ENCODE measurements around the gene FMN1. TPM values are rescaled to one million over a fixed set of nuclear protein-coding genes. Genes with fewer than 3 reads are reported as not detected.

The FMN1 gene
- polyA plus RNA-seq, 3 donors = 0.55 to 1.1 (median 1.0) TPM

- 82 to 85% (median 85%) methylated on average over 2 of the region's 2 CpGs for WGBS, 3 donors
- no peak overlapping the region for H3K27ac ChIP-seq (ENCODE audit: low read depth, low read length)
These were observed 148.2 kb downstream of the FMN1 start for GRCh38 chr15:33046329-33046728.

- no peak overlapping the region for H3K27ac ChIP-seq (ENCODE audit: low read depth, low read length)
- 74 to 79% (median 78%) methylated on average over 8 of the region's 8 CpGs for WGBS, 3 donors
These were observed 149.3 kb downstream of the FMN1 start for GRCh38 chr15:33045066-33045810.

GRCh38 chr15:33044598-33044997 is 149.9 kb downstream of the FMN1 start:
- 43 to 86% (median 49%) methylated on average over 1 of the region's 1 CpG for WGBS, 3 donors
- H3K27ac ChIP-seq (ENCODE audit: low read depth, low read length) = no peak overlapping the region

- H3K27ac ChIP-seq (ENCODE audit: low read depth, low read length) = no peak overlapping the region
- WGBS, 3 donors = 69 to 79% (median 74%) methylated on average over 4 of the region's 4 CpGs
These were observed 150.9 kb downstream of the FMN1 start for GRCh38 chr15:33043636-33044035.

GRCh38 chr15:33040496-33040895 is 154.0 kb downstream of the FMN1 start:
- 86 to 89% (median 86%) methylated on average over 1 of the region's 1 CpG for WGBS, 3 donors
- H3K27ac ChIP-seq (ENCODE audit: low read depth, low read length) = no peak overlapping the region

GRCh38 chr15:33034588-33034987 is 159.9 kb downstream of the FMN1 start:
- H3K27ac ChIP-seq (ENCODE audit: low read depth, low read length) = no peak overlapping the region

- 62 to 67% (median 65%) methylated on average over 4 of the region's 4 CpGs for WGBS, 3 donors
- H3K27ac ChIP-seq (ENCODE audit: low read depth, low read length) = no peak overlapping the region
These were observed 162.5 kb downstream of the FMN1 start for GRCh38 chr15:33032053-33032452.

- H3K27ac ChIP-seq (ENCODE audit: low read depth, low read length) = no peak overlapping the region
- 70 to 80% (median 71%) methylated on average over 5 of the region's 5 CpGs for WGBS, 3 donors
These were observed 163.1 kb downstream of the FMN1 start for GRCh38 chr15:33031324-33031821.

- 92 to 93% (median 92%) methylated on average over 5 of the region's 5 CpGs for WGBS, 3 donors
These were observed 164.2 kb downstream of the FMN1 start for GRCh38 chr15:33030315-33030714.

GRCh38 chr15:33029109-33029652 is 165.3 kb downstream of the FMN1 start:
- WGBS, 3 donors = 62 to 75% (median 73%) methylated on average over 5 of the region's 5 CpGs
- H3K27ac ChIP-seq (ENCODE audit: low read depth, low read length) = no peak overlapping the region

More at GRCh38 chr15:33030315-33030714, 164.2 kb downstream of the FMN1 start:
- no peak overlapping the region for H3K27ac ChIP-seq (ENCODE audit: low read depth, low read length)

GRCh38 chr15:33028495-33028894 is 166.0 kb downstream of the FMN1 start:
- 57 to 68% (median 67%) methylated on average over 4 of the region's 4 CpGs for WGBS, 3 donors

GRCh38 chr15:33027306-33028035 is 167.0 kb downstream of the FMN1 start:
- no peak overlapping the region for H3K27ac ChIP-seq (ENCODE audit: low read depth, low read length)
- 47 to 77% (median 55%) methylated on average over 7 of the region's 7 CpGs for WGBS, 3 donors

More at GRCh38 chr15:33028495-33028894, 166.0 kb downstream of the FMN1 start:
- no peak overlapping the region for H3K27ac ChIP-seq (ENCODE audit: low read depth, low read length)

GRCh38 chr15:33026614-33027013 is 167.9 kb downstream of the FMN1 start:
- H3K27ac ChIP-seq (ENCODE audit: low read depth, low read length) = no peak overlapping the region
- WGBS, 3 donors = 10 to 37% (median 30%) methylated on average over 2 of the region's 2 CpGs

- 33 to 53% (median 52%) methylated on average over 2 of the region's 2 CpGs for WGBS, 3 donors
- H3K27ac ChIP-seq (ENCODE audit: low read depth, low read length) = no peak overlapping the region
These were observed 171.9 kb downstream of the FMN1 start for GRCh38 chr15:33022629-33023028.

GRCh38 chr15:33021806-33022389 is 172.6 kb downstream of the FMN1 start:
- no peak overlapping the region for H3K27ac ChIP-seq (ENCODE audit: low read depth, low read length)
- WGBS, 3 donors = 22 to 37% (median 32%) methylated on average over 4 of the region's 4 CpGs

GRCh38 chr15:33019354-33019981 is 175.0 kb downstream of the FMN1 start:
- H3K27ac ChIP-seq (ENCODE audit: low read depth, low read length) = no peak overlapping the region
- WGBS, 3 donors = 92 to 95% (median 94%) methylated on average over 37 to 43 of the region's 43 CpGs

GRCh38 chr15:33016405-33017024 is 178.0 kb downstream of the FMN1 start:
- 85 to 89% (median 88%) methylated on average over 10 of the region's 10 CpGs for WGBS, 3 donors
- no peak overlapping the region for H3K27ac ChIP-seq (ENCODE audit: low read depth, low read length)

- no peak overlapping the region for H3K27ac ChIP-seq (ENCODE audit: low read depth, low read length)
- WGBS, 3 donors = 66 to 83% (median 79%) methylated on average over 1 of the region's 1 CpG
These were observed 179.9 kb downstream of the FMN1 start for GRCh38 chr15:33014586-33014985.

Measured in adipose tissue (tissue), 3 donors.